ENCODE results near the gene ARHGAP10. TPM values are rescaled to one million over a fixed set of nuclear protein-coding genes. Genes with fewer than 3 reads are reported as not detected.
"Not testable (repeated sequence)": the region's sequence is repeated elsewhere in the genome, so short reads cannot be mapped to it uniquely, and the experiment has no call there.

ARHGAP10 gene
- total RNA-seq, 2 donors from 2014 or later = 36.1 to 43.5 TPM

DNA sequence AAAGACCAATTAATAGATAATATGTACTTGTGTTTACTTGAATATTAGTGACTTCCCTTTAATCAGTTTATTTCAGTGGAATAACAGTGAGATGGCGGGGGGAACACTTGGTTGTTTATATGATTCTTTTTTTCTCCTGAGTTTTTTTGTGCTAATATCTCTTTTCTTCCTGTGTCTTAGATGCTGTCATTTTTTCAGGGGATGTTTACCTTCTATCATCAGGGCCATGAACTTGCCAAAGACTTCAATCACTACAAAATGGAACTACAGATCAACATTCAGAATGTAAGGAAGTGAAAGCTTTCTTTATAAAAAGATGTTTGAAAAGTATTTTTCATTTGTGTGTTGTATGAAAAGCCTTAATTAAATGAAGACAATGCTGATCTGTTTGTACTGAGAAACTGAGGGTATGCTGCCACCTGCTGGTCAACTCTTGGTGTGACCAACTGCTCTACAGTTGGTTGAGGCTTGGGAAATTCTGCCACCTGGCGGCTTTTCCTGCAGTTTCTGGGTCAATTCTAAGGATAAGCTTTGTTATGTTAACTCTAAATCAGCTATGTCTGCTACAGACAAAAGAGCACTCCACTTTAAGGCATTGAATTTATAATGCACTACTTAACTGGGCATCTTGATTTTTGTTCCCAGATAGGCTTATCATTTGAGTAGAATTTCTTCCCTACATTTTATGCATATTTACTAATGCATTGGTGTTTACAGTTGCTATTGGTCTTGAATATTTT lies 134.8 kb downstream of the ARHGAP10 start:
- Histone ChIP-seq H3K36me3 (peaks cover 11% of the 10 kb centered on the region), H3K9me3 (no peaks in the 10 kb centered on the region), H3K4me1 (peaks cover 0 to 24% of the 10 kb centered on the region in 2 donors), H3K27ac (peak overlapping the region in 1 of 2 donors; percentile 45), H3K4me3 (no peak overlapping the region), H3K27me3 (no peaks in the 10 kb centered on the region)
- peak; percentile 96 for DNase-seq (ENCODE audit: low spot score)
- TF ChIP-seq, protein P1, sequence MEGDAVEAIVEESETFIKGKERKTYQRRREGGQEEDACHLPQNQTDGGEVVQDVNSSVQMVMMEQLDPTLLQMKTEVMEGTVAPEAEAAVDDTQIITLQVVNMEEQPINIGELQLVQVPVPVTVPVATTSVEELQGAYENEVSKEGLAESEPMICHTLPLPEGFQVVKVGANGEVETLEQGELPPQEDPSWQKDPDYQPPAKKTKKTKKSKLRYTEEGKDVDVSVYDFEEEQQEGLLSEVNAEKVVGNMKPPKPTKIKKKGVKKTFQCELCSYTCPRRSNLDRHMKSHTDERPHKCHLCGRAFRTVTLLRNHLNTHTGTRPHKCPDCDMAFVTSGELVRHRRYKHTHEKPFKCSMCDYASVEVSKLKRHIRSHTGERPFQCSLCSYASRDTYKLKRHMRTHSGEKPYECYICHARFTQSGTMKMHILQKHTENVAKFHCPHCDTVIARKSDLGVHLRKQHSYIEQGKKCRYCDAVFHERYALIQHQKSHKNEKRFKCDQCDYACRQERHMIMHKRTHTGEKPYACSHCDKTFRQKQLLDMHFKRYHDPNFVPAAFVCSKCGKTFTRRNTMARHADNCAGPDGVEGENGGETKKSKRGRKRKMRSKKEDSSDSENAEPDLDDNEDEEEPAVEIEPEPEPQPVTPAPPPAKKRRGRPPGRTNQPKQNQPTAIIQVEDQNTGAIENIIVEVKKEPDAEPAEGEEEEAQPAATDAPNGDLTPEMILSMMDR (IDR thresholded peaks at IDR 0.05) = peak; percentile 93 to 99

DNA sequence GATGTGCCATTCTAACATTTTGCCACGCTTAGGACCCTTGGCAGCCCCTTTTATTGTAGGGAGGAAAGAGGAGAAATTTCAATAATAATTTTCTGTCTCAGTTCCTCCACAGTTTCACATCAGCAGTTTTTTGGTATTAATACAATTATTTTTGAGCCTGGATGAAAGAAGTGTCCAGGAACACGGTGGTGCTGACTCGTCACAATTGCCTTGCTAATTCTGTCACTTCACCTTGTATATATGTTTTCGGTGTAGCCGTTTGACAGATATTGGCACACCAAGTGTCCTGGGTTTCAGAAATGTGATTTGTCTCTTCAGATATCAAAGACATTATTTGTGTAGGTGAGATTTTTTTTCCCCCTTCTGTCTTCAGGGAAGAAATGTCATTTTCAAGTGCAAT lies 142.2 kb downstream of the ARHGAP10 start:
- Histone ChIP-seq H3K27me3 (no peaks in the 10 kb centered on the region), H3K4me1 (no peaks in the 10 kb centered on the region), H3K27ac (no peak overlapping the region), H3K4me3 (no peak overlapping the region), H3K36me3 (peaks cover 29% of the 10 kb centered on the region), H3K9me3 (no peaks in the 10 kb centered on the region)
- TF ChIP-seq, protein P1 (IDR thresholded peaks at IDR 0.05) = no peak
- DNase-seq (ENCODE audit: low spot score) = no peak

- Histone ChIP-seq H3K27me3 (no peaks in the 10 kb centered on the region), H3K27ac (no peak overlapping the region), H3K36me3 (peaks cover 46% of the 10 kb centered on the region), H3K4me3 (no peak overlapping the region), H3K4me1 (no peaks in the 10 kb centered on the region), H3K9me3 (no peaks in the 10 kb centered on the region)
- DNase-seq (ENCODE audit: low spot score) = no peak
- TF ChIP-seq, protein P1 (IDR thresholded peaks at IDR 0.05) = no peak
Measured at GRCh38 chr4:147877308-147877771, 145.5 kb downstream of the ARHGAP10 start.

DNA sequence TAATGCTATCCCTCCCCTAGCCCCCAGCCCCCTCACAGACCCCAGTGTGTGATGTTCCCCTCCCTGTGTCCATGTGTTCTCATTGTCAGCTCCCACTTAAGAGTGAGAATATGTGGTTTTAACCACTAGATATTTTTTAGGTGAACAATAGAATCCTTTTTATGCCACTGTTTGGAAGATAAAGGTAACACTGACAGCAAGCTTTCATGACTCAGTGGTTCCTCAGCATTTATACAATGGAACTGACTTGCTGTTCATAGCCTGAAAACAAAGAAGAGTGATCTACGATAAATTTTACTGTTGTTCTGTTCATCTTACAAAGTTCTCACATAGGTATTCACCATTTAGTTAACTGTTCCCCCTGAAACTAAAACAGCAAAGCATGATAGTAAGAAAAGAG lies 147.8 kb downstream of the ARHGAP10 start:
- no peaks in the 10 kb centered on the region for H3K4me1 ChIP-seq
- TF ChIP-seq, protein P1 (IDR thresholded peaks at IDR 0.05) = no peak
- H3K27ac ChIP-seq = no peak overlapping the region
- no peaks in the 10 kb centered on the region for H3K9me3 ChIP-seq
- peaks cover 39% of the 10 kb centered on the region for H3K36me3 ChIP-seq
- no peak for DNase-seq (ENCODE audit: low spot score)
- H3K27me3 ChIP-seq = no peaks in the 10 kb centered on the region
- no peak overlapping the region for H3K4me3 ChIP-seq

DNA sequence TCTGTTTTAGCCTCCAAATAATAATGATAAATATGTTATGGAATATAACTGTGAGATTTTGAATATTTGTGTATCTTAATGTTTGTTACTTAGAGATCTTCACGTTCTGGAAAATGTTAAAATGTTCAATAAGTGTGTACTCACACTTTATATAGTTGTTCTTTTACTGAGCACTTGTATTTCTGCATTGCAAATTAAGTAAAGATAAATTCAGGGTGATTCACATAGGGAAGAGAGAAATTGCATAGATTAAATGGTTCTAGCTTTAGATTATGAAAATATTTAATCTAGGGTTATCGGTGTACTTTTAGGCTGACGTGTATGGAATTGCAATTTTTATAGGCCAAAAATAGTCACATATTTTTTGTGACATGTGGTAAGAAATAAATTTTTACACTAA lies 148.6 kb downstream of the ARHGAP10 start:
- TF ChIP-seq, protein P1 (IDR thresholded peaks at IDR 0.05) = no peak
- Histone ChIP-seq H3K27ac (no peak overlapping the region), H3K4me1 (no peaks in the 10 kb centered on the region), H3K9me3 (no peaks in the 10 kb centered on the region), H3K27me3 (no peaks in the 10 kb centered on the region), H3K4me3 (no peak overlapping the region), H3K36me3 (peaks cover 38% of the 10 kb centered on the region)
- no peak for DNase-seq (ENCODE audit: low spot score)

DNA sequence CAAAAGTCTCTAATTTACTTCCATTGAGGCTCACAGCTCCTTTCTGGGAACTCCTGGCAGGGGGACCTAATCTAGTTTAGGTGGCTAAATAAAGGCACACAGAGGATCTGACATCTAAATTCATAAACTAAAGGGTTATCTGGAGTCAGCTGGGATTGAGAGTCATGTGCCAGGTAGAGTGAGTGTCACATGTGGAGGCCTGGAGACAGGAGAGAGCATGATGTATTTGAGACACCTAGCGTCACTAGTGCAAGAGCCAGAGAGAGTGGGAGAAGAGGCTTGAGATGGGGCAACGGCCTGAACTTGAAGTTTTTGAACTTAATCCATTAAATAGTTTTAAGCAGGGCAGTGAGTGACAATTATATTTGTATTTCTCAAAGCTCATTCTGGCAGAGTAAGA lies 152.6 kb downstream of the ARHGAP10 start:
- Histone ChIP-seq H3K27me3 (no peaks in the 10 kb centered on the region), H3K9me3 (no peaks in the 10 kb centered on the region), H3K4me3 (no peak overlapping the region), H3K4me1 (no peaks in the 10 kb centered on the region), H3K36me3 (peaks cover 32% of the 10 kb centered on the region), H3K27ac (no peak overlapping the region)
- TF ChIP-seq, protein P1 (IDR thresholded peaks at IDR 0.05) = no peak
- DNase-seq (ENCODE audit: low spot score) = no peak

DNA sequence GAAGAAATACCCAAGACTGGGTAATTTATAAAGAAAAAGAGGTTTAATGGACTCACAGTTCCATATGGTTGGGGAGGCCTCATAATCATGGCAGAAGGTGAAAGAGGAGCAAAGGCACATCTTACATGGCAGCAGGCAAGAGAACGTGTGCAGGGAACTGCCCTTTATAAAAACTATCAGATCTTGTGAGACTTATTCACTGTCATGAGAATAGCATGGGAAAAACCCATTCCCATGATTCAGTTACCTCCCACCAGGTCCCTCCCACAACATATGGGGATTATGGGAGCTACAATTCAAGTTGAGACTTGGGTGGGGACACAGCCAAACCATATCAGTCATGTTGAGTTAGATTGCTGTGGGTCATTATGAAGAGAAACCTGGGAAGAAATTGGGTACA lies 153.3 kb downstream of the ARHGAP10 start:
- peaks cover 25% of the 10 kb centered on the region for H3K36me3 ChIP-seq
- H3K27ac ChIP-seq; H3K9me3 ChIP-seq; H3K4me1 ChIP-seq; H3K27me3 ChIP-seq; H3K4me3 ChIP-seq; DNase-seq (ENCODE audit: low spot score): not testable (repeated sequence)

All from right atrium auricular region (tissue), 2 donors.